Rectal smooth muscle tissue (tissue), 1 donor: ENCODE measurements around the gene SMURF2.

Experiments
- H3K27ac ChIP-seq: one replicate; pipeline ENCODE4 v1.7.0; 2013; ENCODE audit warnings: low read depth, low read length, inconsistent platforms
- H3K27me3 ChIP-seq: one replicate; pipeline ENCODE4 v1.7.0; 2013; ENCODE audit warnings: low read length; ENCODE audit not compliant: control insufficient read depth, insufficient read depth
- H3K36me3 ChIP-seq: one replicate; pipeline ENCODE4 v1.7.0; 2013; ENCODE audit warnings: low read length; ENCODE audit not compliant: control insufficient read depth, insufficient read depth
- H3K4me1 ChIP-seq: one replicate; pipeline ENCODE4 v1.7.0; 2013; ENCODE audit warnings: low read length; ENCODE audit not compliant: control insufficient read depth, insufficient read depth
- H3K4me3 ChIP-seq: one replicate; pipeline ENCODE4 v1.7.0; 2013; ENCODE audit warnings: low read length
- H3K9ac ChIP-seq: one replicate; pipeline ENCODE4 v1.7.0; 2013; ENCODE audit warnings: low read length

The SMURF2 gene

GRCh38 chr17:64661976-64662773 is at the start of gene SMURF2:
SMURF2 (minus strand) TSS chr17:64662307; CDS start chr17:64661880, 427 bp downstream.
- no peaks in the 10 kb centered on the region for H3K36me3 ChIP-seq
- peak within 1 kb of the TSS; percentile 70 for H3K27ac ChIP-seq
- peaks cover 2% of the 10 kb centered on the region for H3K4me1 ChIP-seq
- peak within 1 kb of the TSS; percentile 76 for H3K4me3 ChIP-seq
- H3K9ac ChIP-seq, result peak within 1 kb of the TSS; percentile 73
- H3K27me3 ChIP-seq, result no peaks in the 10 kb centered on the region

- Histone ChIP-seq H3K27ac (no peak overlapping the region), H3K9ac (no peak overlapping the region), H3K4me3 (no peak overlapping the region), H3K36me3 (no peaks in the 10 kb centered on the region), H3K4me1 (no peaks in the 10 kb centered on the region), H3K27me3 (no peaks in the 10 kb centered on the region)
Observed at GRCh38 chr17:64709481-64709880, 47.4 kb upstream of the SMURF2 start.

GRCh38 chr17:64707050-64707591 is 45.0 kb upstream of the SMURF2 start:
- no peaks in the 10 kb centered on the region for H3K4me1 ChIP-seq
- H3K27me3 ChIP-seq, result no peaks in the 10 kb centered on the region
- H3K36me3 ChIP-seq, result no peaks in the 10 kb centered on the region
- no peak overlapping the region for H3K4me3 ChIP-seq
- no peak overlapping the region for H3K9ac ChIP-seq
- no peak overlapping the region for H3K27ac ChIP-seq

GRCh38 chr17:64706224-64707049 is 44.3 kb upstream of the SMURF2 start:
- H3K4me3 ChIP-seq, result no peak overlapping the region
- no peaks in the 10 kb centered on the region for H3K4me1 ChIP-seq
- H3K27me3 ChIP-seq, result no peaks in the 10 kb centered on the region
- H3K27ac ChIP-seq, result no peak overlapping the region
- no peaks in the 10 kb centered on the region for H3K36me3 ChIP-seq
- no peak overlapping the region for H3K9ac ChIP-seq

- Histone ChIP-seq H3K9ac (no peak overlapping the region), H3K36me3 (no peaks in the 10 kb centered on the region), H3K27ac (no peak overlapping the region), H3K4me1 (no peaks in the 10 kb centered on the region), H3K27me3 (no peaks in the 10 kb centered on the region), H3K4me3 (no peak overlapping the region)
Observed at GRCh38 chr17:64702815-64703214, 40.7 kb upstream of the SMURF2 start.

GRCh38 chr17:64698725-64699124 is 36.6 kb upstream of the SMURF2 start:
- H3K4me3 ChIP-seq, result no peak overlapping the region
- no peaks in the 10 kb centered on the region for H3K27me3 ChIP-seq
- no peak overlapping the region for H3K9ac ChIP-seq
- no peak overlapping the region for H3K27ac ChIP-seq
- no peaks in the 10 kb centered on the region for H3K36me3 ChIP-seq
- H3K4me1 ChIP-seq, result no peaks in the 10 kb centered on the region

GRCh38 chr17:64694207-64694606 is 32.1 kb upstream of the SMURF2 start:
- Histone ChIP-seq H3K27ac (no peak overlapping the region), H3K36me3 (no peaks in the 10 kb centered on the region)

GRCh38 chr17:64692187-64692586 is 30.1 kb upstream of the SMURF2 start:
- Histone ChIP-seq H3K27me3 (no peaks in the 10 kb centered on the region), H3K36me3 (no peaks in the 10 kb centered on the region), H3K4me3 (no peak overlapping the region), H3K4me1 (no peaks in the 10 kb centered on the region), H3K9ac (no peak overlapping the region), H3K27ac (no peak overlapping the region)

More at GRCh38 chr17:64694207-64694606, 32.1 kb upstream of the SMURF2 start:
- H3K27me3 ChIP-seq, result no peaks in the 10 kb centered on the region
- H3K4me3 ChIP-seq, result no peak overlapping the region
- H3K4me1 ChIP-seq, result no peaks in the 10 kb centered on the region
- no peak overlapping the region for H3K9ac ChIP-seq

- H3K27ac ChIP-seq, result no peak overlapping the region
- H3K4me1 ChIP-seq, result no peaks in the 10 kb centered on the region
- H3K9ac ChIP-seq, result no peak overlapping the region
- no peak overlapping the region for H3K4me3 ChIP-seq
- H3K36me3 ChIP-seq, result no peaks in the 10 kb centered on the region
- H3K27me3 ChIP-seq, result no peaks in the 10 kb centered on the region
Observed at GRCh38 chr17:64689106-64689505, 27.0 kb upstream of the SMURF2 start.

- Histone ChIP-seq H3K27me3 (no peaks in the 10 kb centered on the region), H3K4me1 (no peaks in the 10 kb centered on the region), H3K4me3 (no peak overlapping the region), H3K9ac (no peak overlapping the region), H3K27ac (no peak overlapping the region), H3K36me3 (no peaks in the 10 kb centered on the region)
Observed at GRCh38 chr17:64688481-64688880, 26.4 kb upstream of the SMURF2 start.

- H3K4me1 ChIP-seq, result no peaks in the 10 kb centered on the region
- H3K4me3 ChIP-seq, result no peak overlapping the region
- no peaks in the 10 kb centered on the region for H3K36me3 ChIP-seq
- H3K27me3 ChIP-seq, result no peaks in the 10 kb centered on the region
- H3K27ac ChIP-seq, result no peak overlapping the region
- H3K9ac ChIP-seq, result no peak overlapping the region
Observed at GRCh38 chr17:64687961-64688360, 25.9 kb upstream of the SMURF2 start.

- H3K27me3 ChIP-seq, result no peaks in the 10 kb centered on the region
- H3K36me3 ChIP-seq, result no peaks in the 10 kb centered on the region
- no peak overlapping the region for H3K27ac ChIP-seq
- no peaks in the 10 kb centered on the region for H3K4me1 ChIP-seq
- no peak overlapping the region for H3K9ac ChIP-seq
- H3K4me3 ChIP-seq, result no peak overlapping the region
Observed at GRCh38 chr17:64687376-64687775, 25.3 kb upstream of the SMURF2 start.
